ENCODE data around the gene SLC44A5. TPM values are rescaled to one million over a fixed set of nuclear protein-coding genes. Genes with fewer than 3 reads are reported as not detected.
"Not testable (repeated sequence)": the region's sequence is repeated elsewhere in the genome, so short reads cannot be mapped to it uniquely, and the experiment has no call there.

SLC44A5 gene
- total RNA-seq, 4 donors from 2014 or later = 0.19 to 12.8 (median 2.6) TPM

DNA sequence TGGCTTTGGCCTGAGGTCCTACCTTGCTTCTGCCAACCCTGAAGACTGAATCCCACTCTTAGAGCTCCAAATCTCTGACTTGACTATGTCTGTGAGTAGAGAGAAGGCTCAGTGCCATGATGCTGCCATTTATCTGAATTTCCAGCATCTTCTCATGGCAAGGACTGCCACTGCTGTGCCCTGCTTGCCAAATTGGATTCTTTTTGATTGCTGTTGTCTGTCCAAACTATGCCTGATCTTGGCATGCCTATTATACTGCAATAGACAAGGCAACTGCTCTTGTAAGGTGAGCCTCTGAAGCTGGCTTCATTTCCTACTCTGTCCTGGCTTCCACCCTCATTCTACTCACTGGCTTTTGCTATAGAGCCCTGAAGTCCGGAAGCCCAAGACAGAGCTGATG is 210.2 kb downstream of the SLC44A5 start:
- H3K36me3 ChIP-seq = no peaks in the 10 kb centered on the region
- H3K27me3 ChIP-seq = no peaks in the 10 kb centered on the region
- no peak overlapping the region for H3K4me3 ChIP-seq
- 50 to 82% methylated on average over 1 of the region's 1 CpG for WGBS, 2 donors
- H3K9me3 ChIP-seq = no peaks in the 10 kb centered on the region
- H3K27ac ChIP-seq = no peak overlapping the region
- no peaks in the 10 kb centered on the region for H3K4me1 ChIP-seq
- TF ChIP-seq, protein P1, sequence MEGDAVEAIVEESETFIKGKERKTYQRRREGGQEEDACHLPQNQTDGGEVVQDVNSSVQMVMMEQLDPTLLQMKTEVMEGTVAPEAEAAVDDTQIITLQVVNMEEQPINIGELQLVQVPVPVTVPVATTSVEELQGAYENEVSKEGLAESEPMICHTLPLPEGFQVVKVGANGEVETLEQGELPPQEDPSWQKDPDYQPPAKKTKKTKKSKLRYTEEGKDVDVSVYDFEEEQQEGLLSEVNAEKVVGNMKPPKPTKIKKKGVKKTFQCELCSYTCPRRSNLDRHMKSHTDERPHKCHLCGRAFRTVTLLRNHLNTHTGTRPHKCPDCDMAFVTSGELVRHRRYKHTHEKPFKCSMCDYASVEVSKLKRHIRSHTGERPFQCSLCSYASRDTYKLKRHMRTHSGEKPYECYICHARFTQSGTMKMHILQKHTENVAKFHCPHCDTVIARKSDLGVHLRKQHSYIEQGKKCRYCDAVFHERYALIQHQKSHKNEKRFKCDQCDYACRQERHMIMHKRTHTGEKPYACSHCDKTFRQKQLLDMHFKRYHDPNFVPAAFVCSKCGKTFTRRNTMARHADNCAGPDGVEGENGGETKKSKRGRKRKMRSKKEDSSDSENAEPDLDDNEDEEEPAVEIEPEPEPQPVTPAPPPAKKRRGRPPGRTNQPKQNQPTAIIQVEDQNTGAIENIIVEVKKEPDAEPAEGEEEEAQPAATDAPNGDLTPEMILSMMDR (IDR thresholded peaks at IDR 0.05) = no peak
- no peak for TF ChIP-seq POLR2A (IDR thresholded peaks at IDR 0.05)
- DNase-seq = no peak
- intact Hi-C loops (cut with DNase I) = no loop called here

DNA sequence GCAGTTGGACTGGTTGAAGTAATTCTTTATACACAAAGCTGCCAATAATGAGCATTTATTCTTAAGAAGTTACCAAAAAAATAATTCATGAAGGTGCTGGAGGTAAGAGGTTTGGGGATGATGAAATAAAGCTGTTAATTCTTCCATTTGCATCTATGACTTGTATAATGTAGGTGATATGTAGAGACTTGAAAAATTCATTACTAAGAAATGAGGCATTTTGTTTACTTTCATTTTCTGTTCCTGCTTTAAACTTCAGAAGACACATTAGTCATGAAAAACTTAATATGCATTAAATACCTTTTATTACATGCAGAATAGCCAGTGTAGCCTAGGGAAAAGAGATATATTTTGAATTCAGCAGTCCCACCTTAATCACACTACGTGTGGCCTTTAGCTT is 214.2 kb downstream of the SLC44A5 start:
- intact Hi-C loops (cut with DNase I) = no loop called here
- no peaks in the 10 kb centered on the region for H3K27me3 ChIP-seq
- no peak for TF ChIP-seq POLR2A (IDR thresholded peaks at IDR 0.05)
- TF ChIP-seq, protein P1 (IDR thresholded peaks at IDR 0.05) = no peak
- H3K27ac ChIP-seq = no peak overlapping the region
- H3K9me3 ChIP-seq = no peaks in the 10 kb centered on the region
- DNase-seq = no peak
- no peak overlapping the region for H3K4me3 ChIP-seq
- no peaks in the 10 kb centered on the region for H3K4me1 ChIP-seq
- WGBS, 2 donors = 30 to 33% methylated on average over 1 of the region's 1 CpG
- H3K36me3 ChIP-seq = no peaks in the 10 kb centered on the region

DNA sequence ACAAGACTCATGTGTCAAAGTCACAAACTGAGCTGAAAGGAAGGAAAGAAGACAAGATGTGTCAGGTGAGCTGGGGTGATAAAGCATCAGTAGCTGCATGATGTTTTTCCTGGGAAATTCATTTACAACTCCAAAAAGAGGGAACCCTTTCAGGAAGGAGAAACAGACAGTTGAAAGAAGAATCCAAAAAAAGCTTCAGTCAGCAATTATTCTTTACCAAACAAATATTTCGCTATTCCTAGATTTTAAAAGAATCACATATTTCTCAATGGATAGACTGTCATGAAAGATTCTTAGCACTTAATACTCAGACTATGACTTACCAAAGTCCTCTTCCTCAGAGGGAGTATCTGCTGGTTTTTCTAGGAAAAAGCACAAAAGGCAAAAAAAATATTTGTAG is 214.7 kb downstream of the SLC44A5 start:
- no peak overlapping the region for H3K4me3 ChIP-seq
- H3K27ac ChIP-seq = no peak overlapping the region
- 78 to 91% methylated on average over 1 of the region's 1 CpG for WGBS, 2 donors
- no peaks in the 10 kb centered on the region for H3K4me1 ChIP-seq
- intact Hi-C loops (cut with DNase I) = no loop called here
- H3K36me3 ChIP-seq = no peaks in the 10 kb centered on the region
- DNase-seq = no peak
- H3K9me3 ChIP-seq = no peaks in the 10 kb centered on the region
- TF ChIP-seq POLR2A (IDR thresholded peaks at IDR 0.05) = no peak
- TF ChIP-seq, protein P1 (IDR thresholded peaks at IDR 0.05) = no peak
- H3K27me3 ChIP-seq = no peaks in the 10 kb centered on the region

DNA sequence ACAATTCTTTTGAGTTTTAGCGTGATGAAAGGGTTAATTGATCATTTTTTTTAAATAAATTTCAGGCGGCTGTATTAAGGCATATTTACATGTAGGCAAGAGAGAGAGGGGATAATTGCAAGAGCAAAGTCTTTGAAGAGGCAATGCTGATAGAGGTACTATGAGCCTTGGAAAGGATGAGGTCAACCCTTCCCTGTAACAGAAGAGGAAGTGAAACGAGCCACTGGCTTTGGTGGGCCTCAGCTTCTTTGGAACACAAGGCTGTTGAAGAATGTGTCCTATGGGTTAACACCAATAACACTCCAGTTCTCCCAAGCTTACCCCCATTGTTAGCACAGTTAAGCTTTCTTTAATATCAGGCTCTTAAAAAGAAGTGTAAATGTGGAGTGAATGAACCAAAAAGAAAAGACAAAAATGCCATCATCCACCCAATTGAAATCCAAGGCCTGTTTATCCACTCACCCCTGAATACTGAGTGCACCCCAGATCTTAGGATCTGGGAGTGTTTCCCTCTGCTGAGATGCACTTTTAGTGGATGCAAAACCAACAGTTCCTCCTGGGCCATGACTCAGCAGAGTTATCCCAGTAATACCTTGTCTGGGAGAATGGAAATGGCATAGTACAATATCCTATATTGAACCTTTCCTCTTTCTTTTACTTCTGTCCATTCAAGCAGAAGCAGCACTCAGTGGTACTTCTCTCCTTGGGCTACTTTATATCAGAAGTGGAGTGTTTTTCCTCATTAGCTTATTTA is 216.4 kb downstream of the SLC44A5 start:
- Histone ChIP-seq H3K9me3 (no peaks in the 10 kb centered on the region), H3K36me3 (no peaks in the 10 kb centered on the region), H3K4me1 (no peaks in the 10 kb centered on the region), H3K27me3 (no peaks in the 10 kb centered on the region), H3K4me3 (no peak overlapping the region), H3K27ac (no peak overlapping the region)
- intact Hi-C loops (cut with DNase I) = no loop called here
- TF ChIP-seq, protein P1 (IDR thresholded peaks at IDR 0.05) = no peak
- no peak for TF ChIP-seq POLR2A (IDR thresholded peaks at IDR 0.05)
- DNase-seq = no peak
- 67 to 71% methylated on average over 3 of the region's 3 CpGs for WGBS, 2 donors

DNA sequence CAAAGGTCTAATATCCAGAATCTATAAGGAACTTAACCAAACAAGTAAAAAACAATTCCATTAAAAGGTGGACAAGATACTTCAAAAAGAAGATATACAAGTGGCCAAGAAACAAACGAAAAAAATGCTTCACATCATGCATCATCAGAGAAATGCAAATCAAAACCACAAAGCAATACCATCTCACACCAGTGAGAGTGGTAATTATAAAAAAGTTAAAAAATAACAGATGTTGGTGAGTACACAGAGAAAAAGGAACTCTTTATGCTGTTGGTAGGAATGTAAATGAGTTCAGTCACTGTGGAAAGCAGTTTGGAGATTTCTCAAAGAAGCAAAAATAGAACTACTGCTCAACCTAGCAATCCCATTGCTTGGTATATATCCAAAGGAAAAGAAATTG is 218.6 kb downstream of the SLC44A5 start:
- TF ChIP-seq, protein P1 (IDR thresholded peaks at IDR 0.05) = no peak
- TF ChIP-seq POLR2A (IDR thresholded peaks at IDR 0.05) = no peak
- no peak for DNase-seq
- 15 to 28% methylated on average over 1 of the region's 1 CpG for WGBS, 2 donors
- Histone ChIP-seq H3K36me3 (no peaks in the 10 kb centered on the region), H3K4me3 (no peak overlapping the region), H3K9me3 (no peaks in the 10 kb centered on the region), H3K27ac (no peak overlapping the region), H3K4me1 (no peaks in the 10 kb centered on the region), H3K27me3 (no peaks in the 10 kb centered on the region)
- intact Hi-C loops (cut with DNase I) = no loop called here

DNA sequence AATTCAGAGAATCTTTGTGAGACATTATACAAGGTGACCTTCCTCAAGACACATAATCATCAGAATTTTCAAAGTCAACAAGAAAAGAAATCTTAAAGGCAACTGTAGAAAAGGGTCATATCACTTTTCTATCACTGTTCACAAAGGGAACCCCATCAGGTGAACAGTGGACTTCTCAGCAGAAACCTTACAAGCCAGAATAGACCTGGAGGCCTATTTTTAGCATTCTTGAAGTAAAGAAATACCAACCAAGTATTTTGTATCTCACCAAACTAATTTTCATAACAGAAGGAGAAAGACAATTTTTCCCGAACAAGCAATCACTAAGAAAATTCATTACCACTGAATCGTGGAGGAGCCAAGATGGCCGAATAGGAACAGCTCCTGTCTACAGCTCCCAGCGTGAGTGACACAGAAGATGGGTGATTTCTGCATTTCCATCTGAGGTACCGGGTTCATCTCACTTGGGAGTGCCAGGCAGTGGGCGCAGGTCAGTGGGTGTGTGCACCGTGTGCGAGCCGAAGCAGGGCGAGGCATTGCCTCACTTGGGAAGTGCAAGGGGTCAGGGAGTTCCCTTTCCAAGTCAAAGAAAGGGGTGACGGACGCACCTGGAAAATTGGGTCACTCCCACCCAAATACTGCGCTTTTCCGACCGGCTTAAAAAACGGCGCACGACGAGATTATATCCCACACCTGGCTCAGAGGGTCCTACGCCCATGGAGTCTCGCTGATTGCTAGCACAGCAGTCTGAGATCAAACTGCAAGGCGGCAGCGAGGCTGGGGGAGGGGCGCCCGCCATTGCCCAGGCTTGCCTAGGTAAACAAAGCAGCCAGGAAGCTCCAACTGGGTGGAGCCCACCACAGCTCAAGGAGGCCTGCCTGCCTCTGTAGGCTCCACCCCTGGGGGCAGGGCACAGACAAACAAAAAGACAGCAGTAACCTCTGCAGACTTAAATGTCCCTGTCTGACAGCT is 235.2 kb downstream of the SLC44A5 start:
- 37 to 80% methylated on average over 9 to 19 of the region's 25 CpGs for WGBS, 2 donors
- H3K4me1 ChIP-seq; intact Hi-C loops (cut with DNase I); DNase-seq; H3K27me3 ChIP-seq; H3K36me3 ChIP-seq; H3K9me3 ChIP-seq: not testable (repeated sequence)
- peak overlapping the region in 2 of 4 donors; percentile 15 to 41 for H3K4me3 ChIP-seq
- peak overlapping the region in 1 of 4 donors; percentile 67 for H3K27ac ChIP-seq
